C4-2B (cell line): Measurements from ENCODE around the gene CCDC91.

Source experiments
- H3K27ac ChIP-seq: fragments of 450-650 bp; 2 replicates; pipeline ENCODE4 v1.5.1; 2017
- CTCF ChIP-seq: fragments of 450-650 bp; conservative IDR thresholded peaks from 2 replicates; pipeline ENCODE4 v1.5.1; 2017; ENCODE audit warnings: mild to moderate bottlenecking
- ZFX ChIP-seq: fragments of 450-650 bp; IDR thresholded peaks from 2 replicates; pipeline ENCODE4 v1.6.1; 2017

The CCDC91 gene

GRCh38 chr12:28479683-28480082 is 289.4 kb downstream of the CCDC91 start:
- TF ChIP-seq ZFX: no peak
- no peak for TF ChIP-seq CTCF
- no peak overlapping the region for H3K27ac ChIP-seq

GRCh38 chr12:28484156-28484555 is 293.9 kb downstream of the CCDC91 start:
- TF ChIP-seq CTCF (no peak), ZFX (no peak)
- H3K27ac ChIP-seq: no peak overlapping the region

- TF ChIP-seq CTCF (no peak), ZFX (no peak)
Observed at GRCh38 chr12:28486521-28486920, 296.3 kb downstream of the CCDC91 start.

GRCh38 chr12:28489246-28489645 is 299.0 kb downstream of the CCDC91 start:
- H3K27ac ChIP-seq: no peak overlapping the region
- no peak for TF ChIP-seq ZFX
- no peak for TF ChIP-seq CTCF

More at GRCh38 chr12:28486521-28486920, 296.3 kb downstream of the CCDC91 start:
- H3K27ac ChIP-seq: no peak overlapping the region

GRCh38 chr12:28497889-28498411 is 307.7 kb downstream of the CCDC91 start:
- TF ChIP-seq ZFX (no peak), CTCF (no peak)
- H3K27ac ChIP-seq: no peak overlapping the region

- TF ChIP-seq ZFX (no peak), CTCF (no peak)
- no peak overlapping the region for H3K27ac ChIP-seq
Observed at GRCh38 chr12:28498850-28499249, 308.6 kb downstream of the CCDC91 start.

- TF ChIP-seq CTCF (no peak), ZFX (no peak)
- H3K27ac ChIP-seq: no peak overlapping the region
Observed at GRCh38 chr12:28500373-28501024, 310.2 kb downstream of the CCDC91 start.
